ENCODE results near the gene NEMP2.

Gene NEMP2

GRCh38 chr2:190503088-190503487 lies 31.4 kb downstream of the NEMP2 start:
- Histone ChIP-seq H3K4me3 (replicated peaks; ENCODE audit: insufficient read depth, low read length) (no peak overlapping the region), H3K27ac (replicated peaks) (no peak overlapping the region), H3K27me3 (ENCODE audit: insufficient read depth, poor library complexity, severe bottlenecking) (no peaks in the 10 kb centered on the region)
- no peak for TF ChIP-seq POLR2AphosphoS5 (IDR thresholded peaks at IDR 0.05; ENCODE audit: low read depth)
- no peak for TF ChIP-seq REST (IDR thresholded peaks at IDR 0.05; ENCODE audit: insufficient replicate concordance, low read depth)
- no peak for TF ChIP-seq GABPA (IDR thresholded peaks at IDR 0.05; ENCODE audit: low read depth)
- TF ChIP-seq, protein P1, sequence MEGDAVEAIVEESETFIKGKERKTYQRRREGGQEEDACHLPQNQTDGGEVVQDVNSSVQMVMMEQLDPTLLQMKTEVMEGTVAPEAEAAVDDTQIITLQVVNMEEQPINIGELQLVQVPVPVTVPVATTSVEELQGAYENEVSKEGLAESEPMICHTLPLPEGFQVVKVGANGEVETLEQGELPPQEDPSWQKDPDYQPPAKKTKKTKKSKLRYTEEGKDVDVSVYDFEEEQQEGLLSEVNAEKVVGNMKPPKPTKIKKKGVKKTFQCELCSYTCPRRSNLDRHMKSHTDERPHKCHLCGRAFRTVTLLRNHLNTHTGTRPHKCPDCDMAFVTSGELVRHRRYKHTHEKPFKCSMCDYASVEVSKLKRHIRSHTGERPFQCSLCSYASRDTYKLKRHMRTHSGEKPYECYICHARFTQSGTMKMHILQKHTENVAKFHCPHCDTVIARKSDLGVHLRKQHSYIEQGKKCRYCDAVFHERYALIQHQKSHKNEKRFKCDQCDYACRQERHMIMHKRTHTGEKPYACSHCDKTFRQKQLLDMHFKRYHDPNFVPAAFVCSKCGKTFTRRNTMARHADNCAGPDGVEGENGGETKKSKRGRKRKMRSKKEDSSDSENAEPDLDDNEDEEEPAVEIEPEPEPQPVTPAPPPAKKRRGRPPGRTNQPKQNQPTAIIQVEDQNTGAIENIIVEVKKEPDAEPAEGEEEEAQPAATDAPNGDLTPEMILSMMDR (IDR thresholded peaks at IDR 0.05; ENCODE audit: insufficient read depth, low read length) = no peak
- no peak for DNase-seq (ENCODE audit: low read depth in 1 of 2, low spot score in 1 of 2)

DNA sequence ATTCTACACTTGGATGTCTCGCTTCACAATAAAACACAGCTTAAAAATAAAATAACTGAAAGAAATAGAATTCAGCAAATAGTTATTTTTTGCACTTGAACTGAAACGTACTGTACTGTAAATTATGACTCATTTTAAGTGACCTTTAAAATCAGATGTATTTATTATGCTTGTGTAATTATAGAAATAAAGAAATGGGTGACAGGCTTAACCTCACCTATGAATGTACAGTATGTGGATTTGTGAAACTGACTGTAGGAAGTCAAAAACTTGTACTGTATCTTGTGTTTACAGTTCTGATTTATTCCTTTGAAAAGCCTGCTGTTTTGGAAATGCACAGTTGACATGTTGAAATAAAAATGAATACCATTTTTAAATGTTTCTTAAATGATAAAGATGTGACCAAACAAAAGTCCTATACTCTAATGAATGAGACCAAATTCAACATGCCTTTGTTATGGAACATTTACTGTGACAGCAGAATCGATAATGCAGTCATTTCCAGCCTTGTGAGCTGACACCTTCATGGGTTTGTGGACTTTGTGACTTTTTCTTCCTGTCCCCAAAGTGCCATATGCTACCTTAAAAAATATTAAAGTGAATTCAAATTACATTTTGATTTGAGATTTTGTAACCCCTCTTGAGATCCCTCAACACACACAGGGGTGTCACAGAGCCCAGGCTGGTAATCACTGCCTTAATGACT lies 32.7 kb downstream of the NEMP2 start:
- Histone ChIP-seq H3K4me3 (replicated peaks; ENCODE audit: insufficient read depth, low read length) (no peak overlapping the region), H3K27me3 (ENCODE audit: insufficient read depth, poor library complexity, severe bottlenecking) (no peaks in the 10 kb centered on the region), H3K27ac (replicated peaks) (no peak overlapping the region)
- no peak for DNase-seq (ENCODE audit: low read depth in 1 of 2, low spot score in 1 of 2)
- TF ChIP-seq REST (IDR thresholded peaks at IDR 0.05; ENCODE audit: insufficient replicate concordance, low read depth) (no peak), SPI1 (IDR thresholded peaks at IDR 0.05; ENCODE audit: borderline replicate concordance, low read depth) (no peak), POLR2AphosphoS5 (IDR thresholded peaks at IDR 0.05; ENCODE audit: low read depth) (no peak), GABPA (IDR thresholded peaks at IDR 0.05; ENCODE audit: low read depth) (no peak)
- TF ChIP-seq, protein P1 (IDR thresholded peaks at IDR 0.05; ENCODE audit: insufficient read depth, low read length) = no peak

DNA sequence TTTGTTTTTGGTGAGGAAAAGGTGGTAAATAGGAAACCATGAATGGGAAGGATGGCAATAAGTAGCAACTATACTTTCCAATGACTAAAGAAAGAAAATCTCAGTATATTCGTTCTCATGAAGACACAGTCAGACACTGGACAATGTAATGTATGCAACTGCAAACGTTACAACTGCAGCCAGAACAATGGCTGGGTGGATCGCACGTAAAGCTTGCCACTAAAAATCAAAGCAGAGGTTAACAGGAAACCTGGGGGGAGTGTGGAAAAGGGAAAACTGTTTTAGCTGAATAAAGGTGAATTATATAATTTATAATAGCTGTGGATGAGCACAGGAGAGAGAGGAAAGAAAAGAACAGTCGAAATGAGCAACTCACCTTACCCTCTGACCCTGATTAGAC lies 33.3 kb downstream of the NEMP2 start:
- no peak for TF ChIP-seq GABPA (IDR thresholded peaks at IDR 0.05; ENCODE audit: low read depth)
- TF ChIP-seq SPI1 (IDR thresholded peaks at IDR 0.05; ENCODE audit: borderline replicate concordance, low read depth) = no peak
- Histone ChIP-seq H3K27me3 (ENCODE audit: insufficient read depth, poor library complexity, severe bottlenecking) (no peaks in the 10 kb centered on the region), H3K27ac (replicated peaks) (no peak overlapping the region), H3K4me3 (replicated peaks; ENCODE audit: insufficient read depth, low read length) (no peak overlapping the region)
- no peak for DNase-seq (ENCODE audit: low read depth in 1 of 2, low spot score in 1 of 2)

GRCh38 chr2:190500054-190500502 lies 34.4 kb downstream of the NEMP2 start:
- no peak for DNase-seq (ENCODE audit: low read depth in 1 of 2, low spot score in 1 of 2)

More at GRCh38 chr2:190500054-190500502, 34.4 kb downstream of the NEMP2 start:
- no peak for TF ChIP-seq REST (IDR thresholded peaks at IDR 0.05; ENCODE audit: insufficient replicate concordance, low read depth)
- no peak for TF ChIP-seq SPI1 (IDR thresholded peaks at IDR 0.05; ENCODE audit: borderline replicate concordance, low read depth)
- TF ChIP-seq, protein P1 (IDR thresholded peaks at IDR 0.05; ENCODE audit: insufficient read depth, low read length) = no peak
- no peak for TF ChIP-seq GABPA (IDR thresholded peaks at IDR 0.05; ENCODE audit: low read depth)
- no peak for TF ChIP-seq POLR2AphosphoS5 (IDR thresholded peaks at IDR 0.05; ENCODE audit: low read depth)
- H3K4me3 ChIP-seq (replicated peaks; ENCODE audit: insufficient read depth, low read length) = no peak overlapping the region
- H3K27me3 ChIP-seq (ENCODE audit: insufficient read depth, poor library complexity, severe bottlenecking) = no peaks in the 10 kb centered on the region
- H3K27ac ChIP-seq (replicated peaks) = no peak overlapping the region

All from HL-60 (cell line).